ENCODE measurements around the gene FAT1.

Gene FAT1

DNA sequence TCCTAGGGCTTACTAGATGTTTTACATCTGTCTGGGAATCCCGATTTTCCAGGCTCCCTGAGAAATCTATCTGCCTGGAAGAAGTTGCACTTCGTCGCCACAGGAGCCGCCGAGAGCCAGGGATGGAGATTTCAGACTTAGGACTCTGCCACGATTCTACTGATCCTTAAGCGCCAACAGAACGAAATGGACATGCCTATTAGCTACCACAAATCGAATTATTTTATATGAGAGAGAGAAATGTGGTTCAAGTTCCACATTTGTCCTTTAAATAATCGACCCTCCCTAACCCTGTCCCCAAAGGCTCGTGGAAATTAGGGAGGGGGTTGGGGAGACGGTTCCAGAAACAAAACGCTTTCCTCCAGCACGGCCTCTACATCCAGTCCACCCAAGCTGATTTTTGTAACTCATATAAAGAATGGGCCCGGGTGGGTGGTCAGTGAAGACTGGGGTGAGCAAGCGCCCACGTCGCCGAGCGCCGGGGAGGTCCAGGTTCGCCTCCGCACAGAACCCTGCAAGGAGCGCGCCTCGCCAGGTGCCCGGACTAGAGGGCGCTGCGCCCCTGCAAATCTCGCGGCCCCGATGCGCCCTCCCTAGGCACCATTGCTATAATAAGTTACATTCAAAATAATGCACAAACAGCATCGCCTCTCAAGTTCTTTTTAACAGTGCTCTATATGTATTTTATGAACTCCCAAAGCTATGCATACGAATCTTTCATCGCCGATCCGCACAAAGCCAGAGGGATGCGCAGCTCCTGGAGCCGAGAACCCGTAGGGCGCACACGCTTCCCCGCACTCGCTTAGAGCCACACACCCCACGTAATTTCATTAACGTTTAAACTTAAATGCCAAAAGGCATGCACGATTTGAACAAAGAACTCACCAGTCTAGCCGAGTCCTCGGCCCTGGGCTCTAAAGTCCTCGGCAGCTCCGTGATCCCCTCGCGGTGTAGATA, 2.1 kb upstream of the FAT1 start:
- DNase-seq (ENCODE audit: low spot score), result peak; percentile 43

GRCh38 chr4:186724864-186725468, 1.3 kb upstream of the FAT1 start:
- no peak for DNase-seq (ENCODE audit: low spot score)

GRCh38 chr4:186724058-186724863, 605 bp upstream of the FAT1 start:
- DNase-seq (ENCODE audit: low spot score), result peak; percentile 22

DNA sequence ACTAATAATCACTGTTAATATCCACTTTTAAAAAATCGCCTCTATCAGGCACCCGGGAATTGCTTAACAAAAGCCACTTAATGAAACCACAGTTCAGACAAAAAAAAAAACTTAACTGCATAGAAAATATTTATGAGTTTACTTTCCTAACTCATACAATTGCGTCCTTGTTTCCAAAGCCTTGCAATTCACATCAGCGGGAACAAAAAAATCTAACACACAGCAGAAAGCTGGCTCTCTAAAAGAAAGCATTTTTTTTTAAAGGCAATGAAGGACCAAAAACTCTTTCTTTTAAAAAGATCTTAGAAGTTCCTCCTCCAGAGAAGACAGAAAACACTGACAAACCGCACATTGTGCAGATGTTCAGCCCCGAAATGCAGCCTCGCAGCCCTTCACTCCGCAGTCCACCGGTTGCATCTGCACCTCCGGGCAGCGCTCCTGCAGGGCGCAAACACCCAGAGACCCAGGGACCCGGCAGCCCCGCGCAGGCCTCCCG, 812 bp downstream of the FAT1 start:
- DNase-seq (ENCODE audit: low spot score), result peak; percentile 44

DNA sequence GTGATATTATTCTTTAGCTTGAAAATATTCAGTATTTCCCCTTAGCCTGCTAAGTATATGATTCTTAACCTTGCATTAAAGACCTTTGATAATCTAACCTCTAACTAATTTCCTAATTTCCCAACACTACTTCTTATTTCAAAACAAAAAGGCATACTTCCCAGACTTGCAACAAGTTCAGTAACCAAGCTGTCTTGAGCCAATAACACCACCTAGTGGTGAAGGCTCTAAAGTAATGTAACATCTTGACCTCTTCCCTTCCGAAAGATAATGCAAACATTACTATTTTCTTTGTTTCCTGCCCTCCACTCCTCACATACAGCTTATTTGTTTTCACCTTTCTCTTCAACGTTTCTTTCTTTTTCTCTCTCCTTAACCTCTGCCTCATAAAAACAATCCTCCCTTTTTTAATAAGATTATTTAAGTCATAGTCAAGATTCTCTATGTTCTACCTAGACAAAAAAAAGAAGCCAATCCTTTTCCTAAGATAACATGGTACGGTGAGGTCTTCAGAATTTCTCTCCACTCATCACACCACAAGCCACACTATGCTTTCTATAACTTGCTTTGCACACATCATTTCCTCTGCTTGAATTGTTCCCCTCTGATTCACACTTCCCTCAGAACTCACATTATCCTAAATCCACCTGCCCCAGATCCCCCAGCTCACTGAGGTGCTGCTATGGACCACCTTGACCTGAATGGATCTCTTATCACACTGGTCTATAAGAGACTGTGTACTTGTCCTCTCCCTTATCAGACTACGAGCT, 3.5 kb downstream of the FAT1 start:
- no peak for DNase-seq (ENCODE audit: low spot score)

GRCh38 chr4:186717556-186717955, 6.1 kb downstream of the FAT1 start:
- DNase-seq (ENCODE audit: low spot score), result no peak

- DNase-seq (ENCODE audit: low spot score), result no peak
Measured at GRCh38 chr4:186715077-186715476, 8.6 kb downstream of the FAT1 start.

DNA sequence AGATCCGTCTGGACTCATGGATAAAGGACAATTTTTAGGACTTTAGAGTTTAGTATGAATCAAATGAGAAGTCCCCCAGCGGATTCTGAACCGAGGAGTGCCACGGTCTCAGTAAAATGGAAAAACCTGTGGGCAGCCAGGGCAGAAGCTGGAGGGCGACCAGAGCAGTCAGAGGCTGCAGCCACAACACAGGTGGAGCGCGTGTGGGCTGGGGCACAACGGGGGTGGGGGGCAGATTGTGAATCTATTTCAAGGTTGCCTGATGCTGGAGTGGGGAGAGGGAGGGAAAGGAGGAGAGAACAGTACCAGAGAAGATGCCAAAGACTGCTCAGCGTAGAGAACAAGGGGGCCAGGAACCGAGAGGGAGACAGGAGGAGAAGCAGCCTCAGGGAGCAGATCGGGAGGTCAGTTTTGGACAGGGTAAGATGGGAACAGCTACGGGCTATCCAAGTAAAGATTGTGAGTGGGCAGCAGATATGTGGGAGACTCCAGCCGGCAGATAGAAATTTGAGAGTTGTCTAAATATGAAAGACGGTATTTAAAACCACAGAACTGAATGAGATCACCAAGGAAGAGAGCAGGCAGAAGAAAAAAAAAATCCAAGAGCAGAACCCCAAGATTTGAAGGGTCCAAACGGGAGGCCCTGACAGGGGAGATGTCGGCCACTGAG, 9.5 kb downstream of the FAT1 start:
- no peak for DNase-seq (ENCODE audit: low spot score)

- no peak for DNase-seq (ENCODE audit: low spot score)
Measured at GRCh38 chr4:186712690-186713089, 11.0 kb downstream of the FAT1 start.

DNA sequence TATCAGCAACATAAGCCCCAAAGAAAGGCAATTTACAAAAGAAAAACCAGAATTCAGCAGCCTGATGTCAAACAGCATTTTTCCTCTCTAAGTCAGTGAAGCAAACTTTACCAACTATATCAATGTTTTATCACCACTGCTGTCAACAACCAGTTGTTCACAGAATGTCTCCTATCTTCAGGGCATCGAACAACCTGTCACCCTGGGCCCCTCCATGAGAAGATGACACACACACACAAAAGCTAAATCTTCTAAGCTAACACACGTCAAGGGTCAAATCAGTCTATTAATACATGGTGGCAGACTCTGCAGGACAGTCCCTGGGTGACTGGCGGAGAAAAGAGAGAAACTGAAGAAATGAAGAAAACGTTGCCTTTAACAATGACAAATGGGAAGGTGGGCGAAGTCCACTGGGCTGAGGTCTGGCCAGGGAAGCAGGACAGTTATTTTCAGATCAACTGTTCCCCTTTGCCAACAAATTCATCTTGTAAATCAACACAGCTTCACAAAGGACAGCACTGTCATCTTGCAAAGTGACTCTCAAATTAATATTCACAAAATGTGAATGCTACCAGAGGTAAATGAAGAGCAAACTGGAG, 13.0 kb downstream of the FAT1 start:
- no peak for DNase-seq (ENCODE audit: low spot score)

DNA sequence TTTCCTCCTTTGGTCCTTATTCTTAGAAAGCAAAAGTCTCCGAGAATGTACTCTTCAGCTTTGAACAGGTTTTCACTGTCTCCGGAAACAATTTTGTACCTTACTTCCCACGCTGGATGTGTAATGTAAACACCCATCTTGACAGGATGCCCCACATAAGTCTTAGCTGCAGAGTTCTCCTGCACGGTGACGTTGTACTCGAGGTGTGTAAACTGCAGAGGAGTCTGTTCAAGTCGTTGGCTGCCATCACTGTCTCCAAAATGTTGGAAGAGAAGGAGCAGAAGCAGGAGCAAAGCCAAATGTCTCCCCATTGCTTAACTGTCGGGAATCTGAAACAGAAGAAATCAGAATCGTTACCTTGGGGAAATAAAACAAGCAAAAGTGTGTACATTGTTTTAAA, 14.1 kb downstream of the FAT1 start:
- no peak for DNase-seq (ENCODE audit: low spot score)

GRCh38 chr4:186708554-186708953, 15.1 kb downstream of the FAT1 start:
- DNase-seq (ENCODE audit: low spot score), result no peak

- no peak for DNase-seq (ENCODE audit: low spot score)
Measured at GRCh38 chr4:186707996-186708395, 15.7 kb downstream of the FAT1 start.

GRCh38 chr4:186707574-186707973, 16.1 kb downstream of the FAT1 start:
- no peak for DNase-seq (ENCODE audit: low spot score)

GRCh38 chr4:186704057-186704456, 19.6 kb downstream of the FAT1 start:
- no peak for DNase-seq (ENCODE audit: low spot score)

- DNase-seq (ENCODE audit: low spot score), result no peak
Measured at GRCh38 chr4:186703510-186703909, 20.1 kb downstream of the FAT1 start.

DNA sequence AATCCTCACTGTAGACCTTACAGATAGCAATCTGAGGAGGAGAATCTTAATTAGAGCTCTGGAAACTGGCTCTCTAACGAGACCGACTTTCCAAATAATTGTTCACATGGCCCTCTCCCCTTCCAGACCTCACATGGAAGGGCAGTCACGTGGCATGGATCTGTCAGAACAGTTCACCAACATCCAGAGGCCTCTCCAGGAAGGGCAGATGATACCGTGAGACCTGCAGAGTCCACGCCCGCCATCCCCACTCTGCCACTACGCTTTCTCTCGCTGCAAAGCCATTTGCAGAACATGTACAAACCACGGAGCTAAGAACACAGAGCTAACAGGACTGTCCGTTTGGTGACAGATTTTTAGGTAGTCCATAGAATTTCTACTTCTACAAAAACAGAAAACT, 20.7 kb downstream of the FAT1 start:
- DNase-seq (ENCODE audit: low spot score), result no peak

- DNase-seq (ENCODE audit: low spot score), result no peak
Measured at GRCh38 chr4:186702297-186702696, 21.4 kb downstream of the FAT1 start.

DNA sequence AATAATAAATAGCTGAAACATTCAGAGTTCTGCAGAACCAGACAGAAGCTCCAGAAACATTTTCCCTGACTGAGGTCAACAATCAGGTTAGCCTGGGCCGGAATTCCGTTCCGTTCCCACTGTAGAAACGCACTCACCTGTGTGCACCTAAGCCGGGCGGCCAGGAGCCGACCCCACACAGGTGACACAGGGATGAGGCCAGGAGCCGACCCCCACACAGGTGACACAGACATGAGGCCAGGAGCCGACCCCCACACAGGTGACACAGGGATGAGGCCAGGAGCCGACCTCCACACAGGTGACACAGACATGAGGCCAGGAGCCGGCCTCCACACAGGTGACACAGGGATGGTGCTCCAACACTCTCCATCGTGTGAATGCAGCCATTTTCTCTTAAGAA, 21.9 kb downstream of the FAT1 start:
- no peak for DNase-seq (ENCODE audit: low spot score)

DNA sequence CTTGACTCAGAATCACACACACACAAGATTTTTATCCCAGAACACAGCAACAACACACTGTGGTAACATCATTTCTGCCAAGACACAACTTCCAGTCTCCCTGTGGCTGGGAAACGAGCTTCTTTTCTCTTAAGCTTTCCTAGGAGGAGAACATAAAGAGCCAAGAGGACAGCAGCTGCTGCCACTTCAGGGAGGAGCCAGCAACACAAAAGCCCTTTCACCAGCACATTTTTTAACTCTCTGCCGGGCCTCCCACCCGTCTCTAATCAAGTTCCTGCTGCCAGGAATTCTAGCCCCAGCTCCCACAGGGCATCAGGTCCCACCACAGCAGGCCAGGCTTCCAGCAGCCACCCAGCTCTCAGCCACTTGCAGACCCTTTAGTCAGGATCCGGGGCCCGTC, 22.4 kb downstream of the FAT1 start:
- no peak for DNase-seq (ENCODE audit: low spot score)

- DNase-seq (ENCODE audit: low spot score), result no peak
Measured at GRCh38 chr4:186700746-186701145, 22.9 kb downstream of the FAT1 start.

Data from HuH-7.5 (cell line).